ENCODE measurements around the gene SPINT2.
"Not testable (repeated sequence)": the region's sequence is repeated elsewhere in the genome, so short reads cannot be mapped to it uniquely, and the experiment has no call there.

SPINT2 gene

GRCh38 chr19:38264486-38265212 is at the start of gene SPINT2:
SPINT2 (plus strand) TSS chr19:38264573; CDS start chr19:38264893, 320 bp downstream.
- DNase-seq (ENCODE audit: low read depth in 2 of 2): peak; percentile 31 to 42

- no peak for DNase-seq (ENCODE audit: low read depth in 2 of 2)
These were observed 47.4 kb upstream of the SPINT2 start for GRCh38 chr19:38216785-38217641.

DNA sequence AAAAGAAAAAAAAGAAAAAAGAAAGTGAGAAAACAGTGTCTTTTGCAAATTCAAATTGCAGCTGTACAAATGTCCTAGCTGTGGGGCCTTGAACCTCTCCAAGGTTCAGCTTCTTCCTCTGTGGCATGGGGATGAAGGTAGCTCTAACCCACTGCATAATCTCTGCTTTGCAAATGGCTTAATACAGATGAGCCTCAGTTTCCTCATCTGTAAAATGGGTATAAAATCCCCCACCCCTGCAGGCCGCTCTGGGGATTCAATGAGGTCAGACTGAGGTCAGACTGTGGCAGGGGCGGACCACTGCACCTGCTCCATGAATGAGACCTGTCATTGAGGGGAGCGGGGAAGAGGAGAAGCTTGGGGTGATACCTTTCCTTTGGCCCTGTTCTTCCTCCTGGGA is 46.2 kb upstream of the SPINT2 start:
- no peak for DNase-seq (ENCODE audit: low read depth in 2 of 2)

DNA sequence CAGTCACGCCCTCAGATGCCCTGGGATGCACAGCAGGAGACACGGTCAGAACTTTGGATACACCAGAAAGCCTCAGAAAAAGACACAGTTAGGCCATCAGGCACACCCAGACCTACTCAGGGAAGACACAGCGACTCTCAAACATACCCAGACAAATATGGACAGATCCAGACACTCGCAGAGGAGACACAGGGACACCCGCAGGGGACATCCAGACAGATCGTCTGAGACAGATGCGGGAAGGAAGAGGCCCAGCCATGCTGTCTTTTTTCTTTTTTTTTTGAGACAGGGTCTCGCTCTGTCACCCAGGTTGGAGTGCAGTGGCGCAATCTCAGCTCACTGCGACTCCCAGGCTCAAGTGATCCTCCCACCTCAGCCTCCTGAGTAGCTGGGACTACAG is 45.2 kb upstream of the SPINT2 start:
- no peak for DNase-seq (ENCODE audit: low read depth in 2 of 2)

GRCh38 chr19:38221421-38221820 is 43.0 kb upstream of the SPINT2 start:
- DNase-seq (ENCODE audit: low read depth in 2 of 2): no peak

GRCh38 chr19:38221919-38222830 is 42.2 kb upstream of the SPINT2 start:
- DNase-seq (ENCODE audit: low read depth in 2 of 2): no peak

GRCh38 chr19:38223119-38223523 is 41.3 kb upstream of the SPINT2 start:
- no peak for DNase-seq (ENCODE audit: low read depth in 2 of 2)

DNA sequence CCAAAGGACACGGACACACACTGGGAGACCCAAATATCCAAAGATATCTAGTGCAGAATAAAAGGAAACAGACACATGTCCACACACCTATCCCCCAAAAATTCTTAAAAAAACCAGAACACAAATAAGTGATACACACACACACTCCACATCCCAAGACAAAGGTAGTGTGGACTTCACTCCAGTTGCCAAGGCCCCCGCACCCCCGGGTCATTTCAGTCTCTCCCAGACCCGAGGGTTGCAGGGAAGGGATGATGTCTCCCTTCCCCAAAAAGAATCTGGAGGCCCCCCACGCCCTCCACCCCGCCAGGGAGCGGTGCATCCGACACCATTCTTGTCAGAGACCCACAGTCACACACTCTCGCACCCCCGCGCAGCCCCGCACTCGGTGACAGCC is 40.8 kb upstream of the SPINT2 start:
- no peak for DNase-seq (ENCODE audit: low read depth in 2 of 2)

GRCh38 chr19:38224014-38224862 is 40.1 kb upstream of the SPINT2 start, which contains the start of gene DPF1:
DPF1 (minus strand) TSS chr19:38224222; CDS start chr19:38224142, 80 bp downstream.
- peak; percentile 49 for DNase-seq (ENCODE audit: low read depth in 2 of 2)

GRCh38 chr19:38224863-38225218 is 39.5 kb upstream of the SPINT2 start:
- not testable (repeated sequence) for DNase-seq (ENCODE audit: low read depth in 2 of 2)

- no peak for DNase-seq (ENCODE audit: low read depth in 2 of 2)
These were observed 36.9 kb upstream of the SPINT2 start for GRCh38 chr19:38227287-38228004.

DNA sequence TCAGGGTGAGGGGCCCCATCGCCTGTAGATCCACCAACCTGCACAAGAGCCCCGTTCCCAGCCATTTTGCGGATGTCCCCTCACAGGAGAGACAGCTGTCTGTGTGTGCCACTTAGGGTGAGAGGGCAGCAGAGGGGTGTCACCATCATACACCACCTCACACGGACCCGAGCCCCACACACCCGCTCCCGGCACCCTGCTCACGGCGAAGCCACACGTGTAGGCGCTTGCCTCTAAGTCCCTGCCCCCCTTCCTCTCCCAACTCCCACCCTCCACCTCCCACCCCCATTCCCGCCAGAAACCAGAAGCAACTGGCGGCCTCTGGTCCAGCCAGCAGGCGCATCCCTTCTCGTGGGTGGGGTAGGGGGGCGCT is 36.4 kb upstream of the SPINT2 start:
- DNase-seq (ENCODE audit: low read depth in 2 of 2): no peak

- DNase-seq (ENCODE audit: low read depth in 2 of 2): no peak
These were observed 35.6 kb upstream of the SPINT2 start for GRCh38 chr19:38228491-38229439.

- peak; percentile 35 to 60 for DNase-seq (ENCODE audit: low read depth in 2 of 2)
These were observed 34.7 kb upstream of the SPINT2 start for GRCh38 chr19:38229585-38230073.

DNA sequence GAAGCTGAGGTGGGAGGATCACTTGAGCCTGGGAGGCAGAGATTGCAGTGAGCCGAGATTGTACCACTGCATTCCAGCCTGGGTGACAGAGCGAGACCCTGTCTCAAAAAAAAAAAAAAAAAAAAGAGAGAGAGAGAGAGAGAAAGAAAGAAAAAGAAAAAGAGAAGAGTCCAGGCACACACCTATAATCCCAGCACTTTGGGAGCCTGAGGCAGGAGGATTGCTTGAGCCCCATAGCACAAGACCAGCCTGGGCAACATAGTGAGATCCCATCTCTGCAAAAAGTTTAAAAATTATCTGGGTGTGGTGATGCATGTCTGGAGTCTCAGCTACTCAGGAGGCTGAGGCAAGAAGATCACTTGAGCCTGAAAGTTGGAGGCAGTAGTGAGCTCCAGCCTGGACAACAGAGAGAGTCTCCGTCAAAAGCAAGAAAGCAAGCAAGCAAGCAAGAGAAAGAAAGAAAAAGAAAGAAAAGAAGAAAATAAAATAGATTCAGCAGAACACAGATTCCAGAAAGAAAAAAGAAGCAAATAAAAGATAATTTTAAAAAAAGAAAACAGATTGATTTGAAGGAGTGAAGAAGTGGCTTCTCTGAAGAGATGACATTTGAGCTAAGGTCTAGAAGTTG is 33.8 kb upstream of the SPINT2 start:
- DNase-seq (ENCODE audit: low read depth in 2 of 2): not testable (repeated sequence)

- DNase-seq (ENCODE audit: low read depth in 2 of 2): no peak
These were observed 32.5 kb upstream of the SPINT2 start for GRCh38 chr19:38231918-38232317.

DNA sequence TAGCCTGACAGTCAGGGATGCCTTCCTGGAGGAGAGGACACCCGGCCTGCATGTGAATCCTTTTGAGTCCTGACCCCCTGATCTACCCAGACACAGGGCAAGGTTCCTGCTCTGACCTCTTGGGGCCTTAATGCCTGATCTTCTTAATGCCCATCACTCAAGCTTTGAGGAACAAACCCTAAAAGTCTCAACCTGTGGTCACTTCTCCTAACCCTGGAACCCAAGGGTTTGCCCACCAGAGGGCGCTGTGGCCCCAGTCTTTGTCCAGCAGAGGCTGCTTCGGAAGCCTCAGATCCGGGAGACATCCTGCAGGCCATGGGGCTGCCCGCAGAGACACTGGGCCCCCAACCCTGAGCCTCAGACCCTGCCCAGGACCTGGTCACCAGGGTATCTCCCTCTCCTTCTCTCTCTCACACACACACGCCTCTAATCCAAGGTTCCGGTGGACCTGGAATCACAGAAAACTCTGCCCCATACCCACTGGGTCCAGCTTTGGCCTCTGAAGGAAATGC is 30.6 kb upstream of the SPINT2 start:
- peak; percentile 64 to 77 for DNase-seq (ENCODE audit: low read depth in 2 of 2)

GRCh38 chr19:38234615-38235014 is 29.8 kb upstream of the SPINT2 start:
- DNase-seq (ENCODE audit: low read depth in 2 of 2): no peak
